ENCODE data around the gene ZMYND15.

GRCh38 chr17:4742133-4742532 lies 2.5 kb downstream of the ZMYND15 start:
- TF ChIP-seq POLR2AphosphoS5 (IDR thresholded peaks at IDR 0.05) (no peak), CTCF (IDR thresholded peaks at IDR 0.05) (no peak)

Measured in prostate gland (tissue), 2 donors.